ENCODE data around the gene TGIF2. TPM values are rescaled to one million over a fixed set of nuclear protein-coding genes. Genes with fewer than 3 reads are reported as not detected.

TGIF2 gene
- total RNA-seq, 1 experiment from 2014 or later, result 17.1 TPM

GRCh38 chr20:36585410-36586125 lies 12.2 kb downstream of the TGIF2 start:
- peaks cover 0 to 2% of the 10 kb centered on the region in 2 experiments; a peak in 3 of 4 replicates for H3K36me3 ChIP-seq (ENCODE audit: control insufficient read depth in 1 of 2, insufficient read depth in 2 of 2, low read length in 2 of 2)
- CTCF ChIA-PET, result interaction anchor here (0.8 to 1.0 kb wide), 2 partner anchors 8 to 11 kb away, joined by 3 to 6 read pairs; no protein-coding TSS in a partner anchor
- TF ChIP-seq SIN3A (IDR thresholded peaks at IDR 0.05; ENCODE audit: low read depth) (no peak), SP1 (IDR thresholded peaks at IDR 0.05; ENCODE audit: low read depth) (no peak), CTCF (IDR thresholded peaks at IDR 0.05 in 2 of 3, conservative IDR thresholded peaks at IDR 0.05 in 1 of 3; ENCODE audit: borderline replicate concordance in 1 of 3, insufficient read depth in 1 of 3, low read depth in 2 of 3, low read length in 2 of 3) (no peak), JUND (IDR thresholded peaks at IDR 0.05) (no peak), ZBTB33 (IDR thresholded peaks at IDR 0.05; ENCODE audit: extremely low read depth, insufficient replicate concordance, low read length) (no peak), MAX (IDR thresholded peaks at IDR 0.05) (no peak)
- no peak overlapping the region for H3K4me3 ChIP-seq (replicated peaks in 1 of 2; ENCODE audit: low read depth in 1 of 2, low read length in 2 of 2)
- ATAC-seq, result no peak
- no peaks in the 10 kb centered on the region for H4K20me1 ChIP-seq (ENCODE audit: insufficient read depth)
- H3K27me3 ChIP-seq (ENCODE audit: insufficient read depth, low read length), result no peaks in the 10 kb centered on the region
- no peak overlapping the region for H3K4me2 ChIP-seq (ENCODE audit: low read length)
- H3K79me2 ChIP-seq (ENCODE audit: insufficient read depth, low read length), result no peaks in the 10 kb centered on the region
- H3K4me1 ChIP-seq (ENCODE audit: control insufficient read depth in 1 of 2, insufficient read depth in 2 of 2, low read length in 2 of 2), result peaks cover 2 to 11% of the 10 kb centered on the region in 2 experiments; a peak in 3 of 4 replicates
- DNase-seq (ENCODE audit: low read depth, low spot score), result no peak
- H2AFZ ChIP-seq (ENCODE audit: low read depth, low read length, poor library complexity, severe bottlenecking), result no peak overlapping the region
- no peak overlapping the region for H3K27ac ChIP-seq (ENCODE audit: low read depth, low read length)
- POLR2A ChIA-PET, result interaction anchor here (0.5 to 1.4 kb wide), 3 partner anchors 9 to 71 kb away, joined by 3 to 4 read pairs (median 3); no protein-coding TSS in a partner anchor
- BruUV-seq (replicated peaks), result no TSS peak
- RAD21 ChIA-PET (ENCODE audit: low non-redundant PET in 1 of 2, low total read pairs in 2 of 2, uncharacterized antibody in 2 of 2, unreplicated experiment in 2 of 2), result no interaction called here
- no peaks in the 10 kb centered on the region for H3K9me2 ChIP-seq (ENCODE audit: insufficient read depth)
- no peaks in the 10 kb centered on the region for H3K9me3 ChIP-seq (ENCODE audit: control insufficient read depth in 1 of 2, insufficient read depth in 1 of 2, low read depth in 1 of 2, low read length in 2 of 2)
- intact Hi-C loops (cut with micrococcal nuclease), result no loop called here
- H3K9ac ChIP-seq (ENCODE audit: low read length), result no peak overlapping the region
